BE2C (cell line): ENCODE measurements around the gene QDPR.

ENCODE experiments used
- DNase-seq: peaks from one replicate; pipeline ENCODE4 v3.0.0-alpha.2; 2020
- H3K27me3 ChIP-seq: fragments of 250-450 bp; sonication (Bioruptor Pico); 2 replicates; pipeline ENCODE4 v1.5.1; 2020; ENCODE audit warnings: mild to moderate bottlenecking
- H3K36me3 ChIP-seq: fragments of 250-450 bp; sonication (Bioruptor Pico); 2 replicates; pipeline ENCODE4 v1.5.1; 2020; ENCODE audit warnings: mild to moderate bottlenecking
- H3K4me1 ChIP-seq: fragments of 250-450 bp; sonication (Bioruptor Pico); 2 replicates; pipeline ENCODE4 v1.5.1; 2020
- H3K4me3 ChIP-seq: 2 replicates; pipeline ENCODE4 v1.5.1; 2011; ENCODE audit warnings: low read depth, low read length
- H3K9me3 ChIP-seq: fragments of 250-450 bp; sonication (Bioruptor Pico); 2 replicates; pipeline ENCODE4 v1.5.1; 2020
- TF ChIP-seq, protein P1 (sequence below): IDR thresholded peaks from 2 replicates; pipeline ENCODE4 v1.5.1; 2012; ENCODE audit warnings: mild to moderate bottlenecking, low read depth, low read length

Gene QDPR

DNA sequence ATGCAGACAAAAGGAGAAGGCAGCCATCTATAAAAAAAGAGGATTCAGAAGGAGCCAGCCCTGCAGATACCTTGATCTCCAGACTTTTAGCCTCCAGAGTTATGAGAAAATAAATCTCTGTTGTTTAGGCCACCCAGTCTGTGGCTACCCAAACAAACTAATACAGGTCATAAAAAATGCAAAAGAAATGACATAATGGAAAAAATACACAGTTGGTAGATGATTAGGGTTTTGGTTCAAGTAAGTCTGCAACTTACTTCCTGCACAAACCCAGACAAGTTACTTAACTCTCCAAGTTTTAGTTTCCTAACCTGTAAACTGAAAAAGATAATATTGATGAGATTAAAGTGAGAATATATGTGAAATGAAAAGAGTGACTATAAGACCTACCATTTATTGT, 11.3 kb downstream of the QDPR start:
- Histone ChIP-seq H3K4me3 (no peak overlapping the region), H3K36me3 (peaks cover 81% of the 10 kb centered on the region), H3K9me3 (no peaks in the 10 kb centered on the region), H3K4me1 (peaks cover 3% of the 10 kb centered on the region), H3K27me3 (no peaks in the 10 kb centered on the region)
- TF ChIP-seq, protein P1, sequence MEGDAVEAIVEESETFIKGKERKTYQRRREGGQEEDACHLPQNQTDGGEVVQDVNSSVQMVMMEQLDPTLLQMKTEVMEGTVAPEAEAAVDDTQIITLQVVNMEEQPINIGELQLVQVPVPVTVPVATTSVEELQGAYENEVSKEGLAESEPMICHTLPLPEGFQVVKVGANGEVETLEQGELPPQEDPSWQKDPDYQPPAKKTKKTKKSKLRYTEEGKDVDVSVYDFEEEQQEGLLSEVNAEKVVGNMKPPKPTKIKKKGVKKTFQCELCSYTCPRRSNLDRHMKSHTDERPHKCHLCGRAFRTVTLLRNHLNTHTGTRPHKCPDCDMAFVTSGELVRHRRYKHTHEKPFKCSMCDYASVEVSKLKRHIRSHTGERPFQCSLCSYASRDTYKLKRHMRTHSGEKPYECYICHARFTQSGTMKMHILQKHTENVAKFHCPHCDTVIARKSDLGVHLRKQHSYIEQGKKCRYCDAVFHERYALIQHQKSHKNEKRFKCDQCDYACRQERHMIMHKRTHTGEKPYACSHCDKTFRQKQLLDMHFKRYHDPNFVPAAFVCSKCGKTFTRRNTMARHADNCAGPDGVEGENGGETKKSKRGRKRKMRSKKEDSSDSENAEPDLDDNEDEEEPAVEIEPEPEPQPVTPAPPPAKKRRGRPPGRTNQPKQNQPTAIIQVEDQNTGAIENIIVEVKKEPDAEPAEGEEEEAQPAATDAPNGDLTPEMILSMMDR = no peak
- DNase-seq = no peak

DNA sequence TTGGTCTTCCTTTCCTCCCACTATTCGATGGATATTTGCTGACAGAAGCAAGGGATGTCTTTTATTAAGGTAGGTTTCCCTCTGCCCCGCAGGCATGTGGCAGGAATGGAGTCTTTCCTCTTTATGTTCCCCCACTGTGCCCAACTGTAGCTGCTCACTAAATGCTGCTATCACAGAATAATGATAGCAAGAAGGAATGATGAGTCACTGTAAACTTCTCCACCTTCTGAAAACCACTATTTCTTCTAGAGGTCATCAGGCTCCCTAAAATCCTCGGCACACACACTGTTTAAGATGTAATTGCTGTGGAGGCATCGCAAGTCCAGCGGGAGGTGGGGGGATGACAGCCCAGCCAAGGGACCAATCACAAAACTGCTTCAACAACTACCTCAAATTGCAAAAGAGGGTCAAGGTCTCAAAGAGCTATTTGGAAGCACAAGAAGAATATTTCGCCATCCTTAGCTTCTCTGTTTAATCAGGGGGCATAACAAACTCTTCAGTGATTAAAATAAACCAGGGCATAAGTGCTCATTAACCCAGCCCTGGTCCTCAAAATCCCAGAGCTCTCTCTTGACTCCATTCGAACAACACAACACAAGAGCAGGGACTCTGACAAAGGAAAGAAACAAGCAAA, 13.9 kb downstream of the QDPR start:
- H3K4me3 ChIP-seq = no peak overlapping the region
- no peaks in the 10 kb centered on the region for H3K9me3 ChIP-seq
- H3K27me3 ChIP-seq = no peaks in the 10 kb centered on the region
- peaks cover 91% of the 10 kb centered on the region for H3K36me3 ChIP-seq
- no peak for DNase-seq
- TF ChIP-seq, protein P1 = no peak
- H3K4me1 ChIP-seq = peaks cover 29% of the 10 kb centered on the region

DNA sequence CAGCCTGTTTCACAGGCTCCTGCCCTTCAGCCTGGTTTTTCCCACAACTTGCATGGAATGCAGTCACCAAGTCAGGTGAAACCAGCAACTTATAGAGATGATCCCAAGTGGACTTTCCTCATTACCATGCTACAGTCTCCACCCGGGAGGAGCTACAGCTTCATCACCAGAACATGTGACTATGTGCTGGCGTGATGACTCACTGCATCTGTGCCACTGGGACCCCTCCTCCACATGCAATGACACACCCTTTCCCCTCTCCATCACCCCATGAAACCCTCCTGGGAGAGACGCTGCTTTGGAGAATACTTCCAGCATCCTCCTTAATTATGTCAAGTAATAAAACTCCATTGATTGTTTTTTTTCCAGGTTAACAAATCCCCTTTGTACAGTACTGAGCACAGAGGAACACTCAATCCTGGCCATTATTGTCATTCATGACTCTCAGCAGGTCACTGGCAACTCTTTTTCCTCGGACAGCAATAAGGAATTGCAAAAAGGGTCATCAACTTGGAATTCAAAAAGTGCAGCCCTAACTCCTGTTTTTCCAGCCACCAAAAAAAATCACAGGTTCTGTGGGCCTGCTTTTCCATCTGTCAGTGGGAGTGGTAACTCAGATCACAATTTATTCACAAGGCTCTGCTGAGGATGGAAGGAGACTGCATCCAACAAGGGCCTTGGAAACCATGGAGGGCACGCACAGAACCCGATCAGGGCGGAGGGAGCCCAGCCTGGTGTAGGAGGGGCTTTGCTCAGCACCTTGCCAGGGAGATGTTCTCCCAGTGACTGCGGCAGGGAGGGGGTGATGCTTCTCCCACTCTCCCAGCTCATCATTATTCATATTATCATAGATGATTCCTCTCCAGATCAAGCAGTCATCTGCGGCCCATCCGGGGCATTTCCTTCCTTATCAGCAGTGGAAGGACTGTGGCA, 17.4 kb downstream of the QDPR start:
- H3K4me3 ChIP-seq = no peak overlapping the region
- peaks cover 56% of the 10 kb centered on the region for H3K4me1 ChIP-seq
- peaks cover 70% of the 10 kb centered on the region for H3K36me3 ChIP-seq
- H3K9me3 ChIP-seq = no peaks in the 10 kb centered on the region
- no peaks in the 10 kb centered on the region for H3K27me3 ChIP-seq
- TF ChIP-seq, protein P1 = no peak
- peak; percentile 77 for DNase-seq

DNA sequence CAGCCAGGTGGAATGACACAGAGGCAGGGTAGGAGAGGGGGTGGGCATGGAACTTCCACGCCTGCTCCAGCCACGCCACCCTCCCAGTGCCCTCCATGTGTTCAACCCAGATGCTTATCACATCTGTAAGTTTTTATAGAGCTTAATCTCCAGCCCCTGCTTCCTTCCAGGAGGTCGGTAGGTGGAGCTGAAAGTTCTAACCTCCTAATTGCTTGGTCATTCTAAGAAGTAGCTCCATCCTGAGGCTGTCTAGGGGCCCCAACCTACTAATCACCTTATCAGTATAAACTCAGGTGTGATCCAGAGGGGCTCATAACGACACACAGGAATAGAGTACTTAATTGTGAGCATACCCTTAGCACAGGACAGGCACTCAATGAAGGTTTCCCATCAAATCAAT, 18.3 kb downstream of the QDPR start:
- peaks cover 64% of the 10 kb centered on the region for H3K4me1 ChIP-seq

DNA sequence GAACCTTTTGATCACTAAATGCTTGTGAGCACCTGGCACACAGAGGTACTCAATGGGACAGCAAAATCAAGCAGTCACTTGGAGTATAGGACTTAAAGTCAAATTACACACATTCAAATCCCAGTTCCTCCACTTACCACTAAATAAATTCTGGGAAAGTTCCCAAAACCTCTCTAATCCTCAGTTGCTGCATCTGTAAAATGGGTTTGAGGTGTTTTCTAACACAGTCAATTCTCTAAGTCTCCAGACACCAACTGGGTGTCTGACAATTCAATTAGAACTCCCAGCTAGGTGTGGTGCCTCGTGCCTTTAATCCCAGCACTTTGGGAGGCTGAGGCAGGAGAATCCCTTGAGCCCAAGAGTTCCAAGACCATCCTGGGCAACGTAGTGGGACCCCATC, 19.0 kb downstream of the QDPR start:
- H3K36me3 ChIP-seq = peaks cover 70% of the 10 kb centered on the region
- TF ChIP-seq, protein P1 = no peak

More for the DNA sequence above, 18.3 kb downstream of the QDPR start:
- DNase-seq = no peak
- Histone ChIP-seq H3K27me3 (no peaks in the 10 kb centered on the region), H3K4me3 (no peak overlapping the region), H3K9me3 (no peaks in the 10 kb centered on the region), H3K36me3 (peaks cover 70% of the 10 kb centered on the region)
- TF ChIP-seq, protein P1 = no peak

More for the DNA sequence above, 19.0 kb downstream of the QDPR start:
- peaks cover 64% of the 10 kb centered on the region for H3K4me1 ChIP-seq
- no peak for DNase-seq
- no peaks in the 10 kb centered on the region for H3K27me3 ChIP-seq
- H3K4me3 ChIP-seq = no peak overlapping the region
- H3K9me3 ChIP-seq = no peaks in the 10 kb centered on the region
